VCaP (cell line): ENCODE data around the gene DOCK4.

Experiments
- H3K27ac ChIP-seq: fragments of 450-650 bp; 2 replicates; pipeline ENCODE4 v1.5.1; 2017
- TF ChIP-seq, protein P1 (sequence below): fragments of 450-650 bp; conservative IDR thresholded peaks from 2 replicates; pipeline ENCODE4 v1.5.1; 2017; ENCODE audit warnings: mild to moderate bottlenecking, moderate library complexity

Gene DOCK4

DNA sequence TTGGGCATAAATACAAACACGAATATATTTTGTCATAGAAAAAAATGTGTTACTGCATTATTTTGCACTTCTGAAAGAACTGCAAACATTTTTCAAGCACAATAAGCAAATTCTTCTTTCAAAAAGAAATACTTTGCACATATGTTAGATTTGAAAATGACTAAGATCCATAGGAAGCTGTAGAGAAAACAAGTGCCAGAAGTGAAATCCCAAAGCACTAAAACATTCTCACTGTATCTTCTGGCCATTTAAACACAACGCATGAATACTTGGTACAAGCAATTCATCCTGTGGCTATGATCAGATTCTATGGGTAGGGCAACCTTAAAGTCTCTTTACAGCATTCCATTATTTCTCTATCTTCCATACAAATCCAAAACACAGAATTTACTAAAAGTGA is 418.5 kb downstream of the DOCK4 start:
- no peak overlapping the region for H3K27ac ChIP-seq
- TF ChIP-seq, protein P1, sequence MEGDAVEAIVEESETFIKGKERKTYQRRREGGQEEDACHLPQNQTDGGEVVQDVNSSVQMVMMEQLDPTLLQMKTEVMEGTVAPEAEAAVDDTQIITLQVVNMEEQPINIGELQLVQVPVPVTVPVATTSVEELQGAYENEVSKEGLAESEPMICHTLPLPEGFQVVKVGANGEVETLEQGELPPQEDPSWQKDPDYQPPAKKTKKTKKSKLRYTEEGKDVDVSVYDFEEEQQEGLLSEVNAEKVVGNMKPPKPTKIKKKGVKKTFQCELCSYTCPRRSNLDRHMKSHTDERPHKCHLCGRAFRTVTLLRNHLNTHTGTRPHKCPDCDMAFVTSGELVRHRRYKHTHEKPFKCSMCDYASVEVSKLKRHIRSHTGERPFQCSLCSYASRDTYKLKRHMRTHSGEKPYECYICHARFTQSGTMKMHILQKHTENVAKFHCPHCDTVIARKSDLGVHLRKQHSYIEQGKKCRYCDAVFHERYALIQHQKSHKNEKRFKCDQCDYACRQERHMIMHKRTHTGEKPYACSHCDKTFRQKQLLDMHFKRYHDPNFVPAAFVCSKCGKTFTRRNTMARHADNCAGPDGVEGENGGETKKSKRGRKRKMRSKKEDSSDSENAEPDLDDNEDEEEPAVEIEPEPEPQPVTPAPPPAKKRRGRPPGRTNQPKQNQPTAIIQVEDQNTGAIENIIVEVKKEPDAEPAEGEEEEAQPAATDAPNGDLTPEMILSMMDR = no peak

DNA sequence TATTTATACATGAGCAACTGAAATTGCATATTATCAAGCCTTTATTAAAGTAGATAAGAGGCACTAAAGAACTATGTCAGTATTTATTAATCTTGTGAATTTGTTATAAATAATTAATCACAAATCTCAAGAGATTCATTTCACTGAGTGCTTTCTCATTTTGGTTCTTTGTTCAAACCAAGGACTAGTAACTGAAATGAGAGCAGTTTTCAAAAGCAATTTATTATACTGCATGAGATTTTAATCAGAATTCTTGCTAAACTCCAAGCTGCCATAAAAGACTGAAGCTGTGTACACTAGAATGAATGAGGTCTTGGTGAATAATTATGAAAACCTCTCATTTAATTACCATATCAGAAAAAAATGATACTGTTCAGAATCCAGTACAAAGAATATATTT is 419.1 kb downstream of the DOCK4 start:
- TF ChIP-seq, protein P1 = no peak
- no peak overlapping the region for H3K27ac ChIP-seq

DNA sequence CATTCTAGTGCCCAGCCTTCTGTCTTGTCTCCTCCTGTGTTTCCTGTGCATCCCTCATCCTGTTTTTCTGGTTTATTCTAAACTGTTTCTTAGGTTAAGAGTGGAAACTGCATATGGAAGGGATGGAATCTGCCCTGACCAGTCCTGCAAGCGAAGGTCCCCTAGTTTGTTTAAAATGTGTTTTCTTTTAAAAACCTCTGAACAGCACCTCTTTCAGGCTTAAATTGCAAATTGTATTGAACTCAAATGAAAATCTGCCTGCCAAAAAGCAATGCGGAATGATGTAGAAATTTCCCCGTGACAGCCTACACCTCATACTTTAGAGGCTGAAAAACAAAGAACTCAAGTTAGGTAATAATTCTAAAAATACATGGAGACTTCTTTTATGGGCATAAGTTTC is 421.1 kb downstream of the DOCK4 start:
- TF ChIP-seq, protein P1 = no peak
- peak overlapping the region; percentile 68 for H3K27ac ChIP-seq

DNA sequence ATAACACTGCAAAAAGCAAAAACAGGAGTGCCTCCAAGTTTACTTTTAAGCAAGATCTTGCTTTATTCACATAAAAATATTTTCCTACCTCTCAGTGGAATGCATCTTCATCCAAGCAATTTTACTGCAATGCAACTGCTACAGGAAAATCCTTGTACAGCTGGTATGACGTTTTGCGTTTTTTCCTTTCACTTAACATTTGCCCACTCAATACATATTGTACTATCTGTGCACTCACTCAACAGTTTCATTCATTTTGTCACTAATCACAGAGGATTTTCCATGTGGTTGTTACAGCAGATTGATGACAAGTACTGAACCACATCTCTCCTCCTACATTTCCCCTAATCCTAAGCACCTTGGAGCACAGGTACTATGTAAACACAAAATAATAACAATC is 421.9 kb downstream of the DOCK4 start:
- TF ChIP-seq, protein P1 = no peak
- peak overlapping the region; percentile 68 for H3K27ac ChIP-seq

DNA sequence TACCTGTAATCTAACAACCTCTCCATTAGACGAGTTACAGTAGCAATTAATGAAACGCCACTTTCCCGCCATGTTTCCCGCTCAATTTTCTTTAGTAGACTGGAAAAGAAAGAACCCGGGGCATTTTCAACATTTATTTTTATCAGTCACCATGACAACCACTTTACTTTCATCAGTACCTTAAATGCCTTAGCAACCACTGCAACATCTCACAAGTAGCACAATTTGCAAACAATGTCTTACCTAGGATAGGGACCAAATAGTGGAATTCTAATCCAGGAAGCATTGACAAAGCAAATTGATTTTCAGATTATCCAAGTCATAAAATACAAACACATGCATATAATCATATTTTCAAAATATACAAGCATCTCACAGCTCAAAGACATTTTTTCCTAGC is 422.3 kb downstream of the DOCK4 start:
- H3K27ac ChIP-seq = peak overlapping the region; percentile 68
- TF ChIP-seq, protein P1 = no peak

DNA sequence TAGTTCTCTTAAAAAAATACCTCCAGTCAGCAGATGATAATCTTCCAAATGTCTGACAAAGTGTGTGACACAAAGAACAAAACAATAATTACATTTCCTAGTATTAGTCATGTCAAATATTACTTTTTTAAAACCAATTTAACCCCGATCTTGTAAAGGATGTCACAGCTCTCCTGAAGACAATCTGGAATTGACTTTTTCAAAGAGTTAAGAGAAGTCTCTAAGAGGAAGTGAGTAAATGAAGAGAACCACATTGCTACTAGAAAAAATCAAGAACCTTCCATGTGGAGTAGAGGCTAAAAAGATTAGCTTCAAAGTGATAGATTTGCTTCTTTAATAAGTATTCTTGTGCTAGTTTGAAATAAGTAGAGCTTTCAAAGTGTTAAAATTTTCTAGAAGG is 425.7 kb downstream of the DOCK4 start:
- no peak overlapping the region for H3K27ac ChIP-seq
- TF ChIP-seq, protein P1 = no peak

DNA sequence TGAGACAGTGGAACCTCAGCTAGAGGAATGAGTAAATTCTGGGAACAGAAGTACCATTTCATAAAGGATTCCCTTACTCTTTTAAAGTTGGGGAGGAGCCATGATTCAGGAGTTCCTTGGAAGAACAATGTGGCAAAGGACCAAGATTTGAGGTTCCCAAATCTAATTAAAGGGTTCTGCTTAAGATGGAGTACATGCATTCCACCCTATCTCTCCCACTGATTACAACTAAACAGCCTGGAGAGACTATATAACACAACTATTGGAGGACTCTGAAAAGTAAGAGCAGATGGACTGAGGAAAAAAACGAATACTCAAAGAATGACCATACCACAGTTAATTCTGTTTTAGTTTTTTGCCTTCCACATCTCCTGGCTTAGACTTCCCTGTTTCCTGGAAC is 431.0 kb downstream of the DOCK4 start:
- TF ChIP-seq, protein P1 = no peak
- no peak overlapping the region for H3K27ac ChIP-seq

DNA sequence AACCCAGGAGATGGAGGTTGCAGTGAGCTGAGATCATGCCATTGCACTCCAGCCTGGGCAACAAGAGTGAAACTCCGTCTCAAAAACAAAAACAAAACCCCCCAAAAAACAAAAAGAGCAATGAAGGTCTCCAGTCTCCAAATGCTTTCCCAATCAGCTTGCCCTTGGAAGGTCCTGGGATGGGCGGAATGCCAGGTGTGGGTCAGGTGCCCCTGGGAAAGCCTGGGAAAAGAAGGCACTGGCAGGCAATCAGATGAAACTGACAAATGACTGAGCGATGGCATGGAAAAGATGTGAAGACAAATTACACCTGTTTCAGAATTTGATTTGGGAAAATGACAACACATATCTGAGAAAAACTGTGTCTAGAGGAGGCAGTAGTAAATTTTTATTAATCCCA is 433.5 kb downstream of the DOCK4 start:
- H3K27ac ChIP-seq = no peak overlapping the region
- TF ChIP-seq, protein P1 = no peak
